Measurements from ENCODE around the gene WSB1. TPM values are rescaled to one million over a fixed set of nuclear protein-coding genes. Genes with fewer than 3 reads are reported as not detected.

Gene WSB1, protein sequence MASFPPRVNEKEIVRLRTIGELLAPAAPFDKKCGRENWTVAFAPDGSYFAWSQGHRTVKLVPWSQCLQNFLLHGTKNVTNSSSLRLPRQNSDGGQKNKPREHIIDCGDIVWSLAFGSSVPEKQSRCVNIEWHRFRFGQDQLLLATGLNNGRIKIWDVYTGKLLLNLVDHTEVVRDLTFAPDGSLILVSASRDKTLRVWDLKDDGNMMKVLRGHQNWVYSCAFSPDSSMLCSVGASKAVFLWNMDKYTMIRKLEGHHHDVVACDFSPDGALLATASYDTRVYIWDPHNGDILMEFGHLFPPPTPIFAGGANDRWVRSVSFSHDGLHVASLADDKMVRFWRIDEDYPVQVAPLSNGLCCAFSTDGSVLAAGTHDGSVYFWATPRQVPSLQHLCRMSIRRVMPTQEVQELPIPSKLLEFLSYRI
- total RNA-seq, result 100 to 1,000 TPM; 214 to 284 TPM

DNA sequence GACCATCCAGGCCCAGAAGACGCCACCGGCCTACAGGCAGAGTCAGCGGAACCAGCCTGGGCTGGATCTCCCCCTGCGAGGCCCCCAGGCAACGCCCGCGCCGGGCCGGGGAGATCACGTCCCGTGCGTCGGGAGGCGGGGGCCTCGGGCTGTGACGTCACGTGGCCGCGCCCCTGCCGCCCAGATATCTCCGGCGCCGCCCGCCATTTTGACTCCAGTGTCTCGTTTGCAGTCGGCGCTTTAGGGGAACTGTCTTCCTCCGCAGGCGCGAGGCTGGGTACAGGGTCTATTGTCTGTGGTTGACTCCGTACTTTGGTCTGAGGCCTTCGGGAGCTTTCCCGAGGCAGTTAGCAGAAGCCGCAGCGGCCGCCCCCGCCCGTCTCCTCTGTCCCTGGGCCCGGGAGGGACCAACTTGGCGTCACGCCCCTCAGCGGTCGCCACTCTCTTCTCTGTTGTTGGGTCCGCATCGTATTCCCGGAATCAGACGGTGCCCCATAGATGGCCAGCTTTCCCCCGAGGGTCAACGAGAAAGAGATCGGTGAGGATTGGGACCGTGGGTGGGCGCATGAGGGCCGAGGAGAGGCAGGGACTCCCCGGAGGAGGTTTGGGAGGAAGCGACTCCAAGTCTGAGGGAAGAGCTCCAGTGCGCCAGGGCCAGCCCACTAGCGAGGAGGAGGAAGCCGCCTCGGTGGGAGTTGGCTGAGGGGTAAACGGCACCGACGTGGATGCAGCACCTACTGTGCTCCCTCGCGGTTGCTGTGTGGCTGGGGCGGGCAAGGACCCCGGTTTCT, at the start of gene WSB1:
TSS of gene WSB1 (plus strand) at position 217 of the 791 bp plus-strand sequence. CDS start at position 499, 282 bp downstream.
- peak; percentile 89 for ATAC-seq (ENCODE audit: insufficient number of reproducible peaks, low FRiP score, low read depth)

DNA sequence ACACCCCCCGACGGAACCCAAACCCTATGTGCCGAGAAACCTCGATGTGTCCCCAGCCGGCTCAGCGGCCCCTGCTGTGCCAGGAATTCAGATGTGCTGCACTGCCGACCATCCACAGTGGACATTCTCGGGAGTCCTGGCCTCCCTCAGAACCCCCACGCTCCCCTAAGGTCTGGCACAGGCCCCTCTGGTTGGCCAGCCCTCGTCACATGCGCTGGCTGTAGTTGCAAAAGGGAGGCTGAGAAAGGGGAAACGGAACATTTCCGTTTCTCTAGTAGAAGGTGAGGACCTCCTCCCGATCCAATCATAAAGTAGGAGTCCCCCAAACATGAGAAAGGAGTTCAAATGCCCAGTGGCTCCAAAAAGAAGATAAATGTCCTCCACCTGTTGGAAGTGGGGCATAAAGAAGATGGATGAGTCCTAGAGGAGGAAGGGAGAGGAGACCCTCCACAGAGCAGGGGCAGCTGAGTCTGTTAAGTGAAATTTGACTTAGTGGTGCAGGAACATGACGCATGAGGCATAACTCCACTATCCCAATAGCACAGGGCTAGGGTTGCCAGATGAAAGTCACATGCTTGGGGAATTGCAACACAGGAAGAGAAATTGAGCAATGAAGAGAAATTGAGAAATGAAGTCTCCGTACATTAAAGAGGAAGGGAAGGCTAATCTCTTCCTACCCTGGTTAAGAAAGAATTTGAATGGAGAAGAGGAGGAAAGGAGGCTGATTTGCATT, 49.3 kb upstream of the WSB1 start:
- DNase-seq (ENCODE audit: low spot score), result peak; percentile 48

More for the DNA sequence above, at the start of gene WSB1:
- DNase-seq (ENCODE audit: low spot score), result peak; percentile 70
- Histone ChIP-seq H3K27me3 (replicated peaks; ENCODE audit: insufficient read depth) (no peaks in the 10 kb centered on the region), H3K9me3 (no peaks in the 10 kb centered on the region), H3K36me3 (no peaks in the 10 kb centered on the region), H3K4me3 (peak within 1 kb of the TSS; percentile 98), H3K27ac (peak within 1 kb of the TSS; percentile 99 to 100), H3K4me1 (ENCODE audit: control insufficient read depth in 1 of 2, low read depth in 2 of 2) (peaks cover 29 to 30% of the 10 kb centered on the region in 2 donors)
- TF ChIP-seq, protein P1, sequence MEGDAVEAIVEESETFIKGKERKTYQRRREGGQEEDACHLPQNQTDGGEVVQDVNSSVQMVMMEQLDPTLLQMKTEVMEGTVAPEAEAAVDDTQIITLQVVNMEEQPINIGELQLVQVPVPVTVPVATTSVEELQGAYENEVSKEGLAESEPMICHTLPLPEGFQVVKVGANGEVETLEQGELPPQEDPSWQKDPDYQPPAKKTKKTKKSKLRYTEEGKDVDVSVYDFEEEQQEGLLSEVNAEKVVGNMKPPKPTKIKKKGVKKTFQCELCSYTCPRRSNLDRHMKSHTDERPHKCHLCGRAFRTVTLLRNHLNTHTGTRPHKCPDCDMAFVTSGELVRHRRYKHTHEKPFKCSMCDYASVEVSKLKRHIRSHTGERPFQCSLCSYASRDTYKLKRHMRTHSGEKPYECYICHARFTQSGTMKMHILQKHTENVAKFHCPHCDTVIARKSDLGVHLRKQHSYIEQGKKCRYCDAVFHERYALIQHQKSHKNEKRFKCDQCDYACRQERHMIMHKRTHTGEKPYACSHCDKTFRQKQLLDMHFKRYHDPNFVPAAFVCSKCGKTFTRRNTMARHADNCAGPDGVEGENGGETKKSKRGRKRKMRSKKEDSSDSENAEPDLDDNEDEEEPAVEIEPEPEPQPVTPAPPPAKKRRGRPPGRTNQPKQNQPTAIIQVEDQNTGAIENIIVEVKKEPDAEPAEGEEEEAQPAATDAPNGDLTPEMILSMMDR (IDR thresholded peaks at IDR 0.05), result no peak

DNA sequence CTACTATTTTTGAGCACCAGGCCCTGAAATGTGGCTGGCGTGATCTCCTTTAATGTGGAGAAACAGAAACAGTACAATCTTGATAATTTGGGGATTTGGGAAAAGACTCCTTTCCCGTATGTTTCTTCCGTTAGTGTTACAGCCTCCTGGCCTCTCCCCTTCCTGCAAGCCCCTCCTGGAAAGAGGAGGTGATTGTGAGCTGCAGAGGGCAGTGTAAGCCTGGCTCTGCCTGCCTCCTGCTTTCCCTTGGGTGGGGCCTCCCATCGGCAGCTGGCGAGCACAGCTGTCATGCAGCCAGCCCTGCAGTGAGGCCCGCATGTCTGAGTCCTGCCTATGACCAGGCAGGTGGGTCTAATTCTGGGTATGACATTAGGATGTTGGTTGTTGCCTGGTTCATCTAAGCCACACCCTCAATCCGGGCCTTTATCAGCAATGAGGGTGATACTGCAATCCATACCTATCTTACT, 48.7 kb upstream of the WSB1 start:
- H3K4me1 ChIP-seq (ENCODE audit: control insufficient read depth in 1 of 2, low read depth in 2 of 2), result peaks cover 16 to 53% of the 10 kb centered on the region in 2 donors
- peak overlapping the region; percentile 86 to 91 for H3K27ac ChIP-seq
- H3K36me3 ChIP-seq, result no peaks in the 10 kb centered on the region
- no peaks in the 10 kb centered on the region for H3K9me3 ChIP-seq
- DNase-seq (ENCODE audit: low spot score) (peak; percentile 58), ATAC-seq (ENCODE audit: insufficient number of reproducible peaks, low FRiP score, low read depth) (peak; percentile 85)
- H3K27me3 ChIP-seq (replicated peaks; ENCODE audit: insufficient read depth), result no peaks in the 10 kb centered on the region
- TF ChIP-seq, protein P1 (IDR thresholded peaks at IDR 0.05), result peak; percentile 28
- peak overlapping the region; percentile 46 for H3K4me3 ChIP-seq

More for the DNA sequence above, 49.3 kb upstream of the WSB1 start:
- Histone ChIP-seq H3K27ac (peak overlapping the region; percentile 86 to 91), H3K36me3 (no peaks in the 10 kb centered on the region), H3K4me3 (peak overlapping the region; percentile 46), H3K9me3 (no peaks in the 10 kb centered on the region), H3K4me1 (ENCODE audit: control insufficient read depth in 1 of 2, low read depth in 2 of 2) (peaks cover 16 to 52% of the 10 kb centered on the region in 2 donors), H3K27me3 (replicated peaks; ENCODE audit: insufficient read depth) (no peaks in the 10 kb centered on the region)
- TF ChIP-seq, protein P1 (IDR thresholded peaks at IDR 0.05), result no peak
- peak; percentile 92 for ATAC-seq (ENCODE audit: insufficient number of reproducible peaks, low FRiP score, low read depth)

DNA sequence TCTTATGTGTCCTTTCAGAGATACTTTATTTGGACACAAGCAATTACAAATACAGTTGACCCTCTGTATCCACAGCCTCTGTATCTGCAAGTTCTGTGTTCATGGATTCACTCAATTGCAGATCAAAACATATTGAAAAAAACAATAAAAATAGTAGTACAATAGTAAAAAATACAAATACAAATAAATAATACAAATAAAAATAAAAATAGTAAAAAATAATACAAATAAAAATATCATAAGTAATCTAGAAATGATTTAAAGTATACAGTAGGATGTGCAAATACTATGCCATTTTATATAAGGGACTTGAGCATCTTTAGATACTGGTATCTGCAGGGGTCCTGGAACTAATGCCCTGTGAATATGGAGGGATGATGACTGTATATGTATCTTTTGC, 47.4 kb upstream of the WSB1 start:
- Histone ChIP-seq H3K36me3 (no peaks in the 10 kb centered on the region), H3K27me3 (replicated peaks; ENCODE audit: insufficient read depth) (no peaks in the 10 kb centered on the region), H3K4me3 (no peak overlapping the region), H3K27ac (peak overlapping the region; percentile 20 to 86), H3K4me1 (ENCODE audit: control insufficient read depth in 1 of 2, low read depth in 2 of 2) (peaks cover 16 to 58% of the 10 kb centered on the region in 2 donors), H3K9me3 (no peaks in the 10 kb centered on the region)
- no peak for ATAC-seq (ENCODE audit: insufficient number of reproducible peaks, low FRiP score, low read depth)
- no peak for DNase-seq (ENCODE audit: low spot score)
- TF ChIP-seq, protein P1 (IDR thresholded peaks at IDR 0.05), result no peak
